Pancreas (tissue), 10 donors: ENCODE measurements around the gene SYT12. TPM values are rescaled to one million over a fixed set of nuclear protein-coding genes. Genes with fewer than 3 reads are reported as not detected.

Experiments used
- ATAC-seq, 4 donors: fragments of 200-7000 bp; cut with Tn5 transposase; one replicate each; pipeline versions ENCODE4 v1.8.0 to v1.9.1; 2020; ENCODE audit warnings: mild to moderate bottlenecking in 4 of 4, moderate library complexity in 4 of 4
- DNase-seq, 6 donors: peaks; one replicate each; pipeline ENCODE4 v3.0.0-alpha.2; 2020
- FAIRE-seq: peaks from 2 replicates; lab custom pipeline; 2012; peaks lifted over from hg19 to GRCh38; lab: Jason Lieb, UNC
- H3K27ac ChIP-seq, 4 donors: fragments of 200-600 bp; sonication (generic); 1 replicate in 3 of 4; 2 replicates in 1 of 4; pipeline versions ENCODE4 v1.5.0 to v1.8.0; 2020
- H3K27me3 ChIP-seq, 4 donors: fragments of 200-600 bp; one replicate each; pipeline ENCODE4 v1.8.0; 2021
- H3K36me3 ChIP-seq, 3 donors: fragments of 200-600 bp; sonication (generic) in 1 of 3; one replicate each; pipeline versions ENCODE4 v1.5.0 to v1.8.0; 2020 to 2021
- H3K4me1 ChIP-seq, 3 donors: fragments of 200-600 bp; one replicate each; pipeline ENCODE4 v1.8.0; 2021
- H3K4me3 ChIP-seq, 4 donors: fragments of 200-600 bp; sonication (generic) in 2 of 4; one replicate each; pipeline versions ENCODE4 v1.5.0 to v1.8.0; 2020 to 2021
- H3K9me3 ChIP-seq, 4 donors: fragments of 200-600 bp; one replicate each; pipeline ENCODE4 v1.8.0; 2021
- CTCF ChIP-seq, 4 donors: fragments of 200-600 bp; sonication (generic) in 3 of 4; IDR thresholded peaks; one replicate each; pipeline versions ENCODE4 v1.5.0 to v1.8.0; 2021; ENCODE audit warnings: antibody characterized with exemption in 4 of 4
- WGBS, 2 donors: extraction: QIAGEN DNeasy Blood & Tissue Kit; methylation state at CpG; one replicate each; pipeline ENCODE4 v1.1.7; 2013; 5-methylcytosine and 5-hydroxymethylcytosine counted together
- intact Hi-C, 3 donors: fragments of 100-400 bp; cut with DNase I; formaldehyde crosslinking; loops; one replicate each; pipeline versions ENCODE4 v1.11.1 to v1.14.2; 2022
- polyA plus RNA-seq, 2 donors: library from polyadenylated mRNA; stranded (reverse); fragments of 200-250 nt; gene quantifications; one replicate each; pipeline ENCODE4 v1.2.3, GENCODE V29; 2013
- total RNA-seq, 6 donors: library from RNA; stranded (reverse); fragmentation: NEBNext Ultra II Directional in 4 of 6; extraction: Animal tissue kit (Norgen Biotek cat#: 25700) in 4 of 6; gene quantifications; one replicate each; pipeline versions ENCODE4 v1.2.1 to v1.2.4, GENCODE V29; 2021 to 2023
- donor health status: healthy with polysubstance abuse.
- donor health status: DM: no; HTN: no; CAD: no; lungs with moderate emphysema.
- donor health status: DM: no; HTN: no; CAD: no.
- donor health status: control.
- donor health status: control.
- donor health status: Bipolar disorder and iron deficiency.
- donor health status: DM: yes; HTN: yes; CAD: no.
- donor health status: DM: no; HTN: no; CAD: no.
- donor health status: DM: no; HTN: no; CAD: no.
- donor health status: DM: yes; HTN: yes; CAD: no.

The SYT12 gene
- total and polyA plus RNA-seq, 8 donors, result 0.19 to 2.6 (median 0.42) TPM

GRCh38 chr11:67026941-67027340 lies 4.0 kb downstream of the SYT12 start:
- H3K4me1 ChIP-seq, result peaks cover 0 to 3% (median 0%) of the 10 kb centered on the region in 3 donors
- TF ChIP-seq CTCF (IDR thresholded peaks at IDR 0.05), result no peak
- intact Hi-C loops, result no loop called here
- FAIRE-seq, result no peak
- H3K9me3 ChIP-seq, result no peaks in the 10 kb centered on the region
- no peak for DNase-seq
- ATAC-seq, result no peak
- H3K36me3 ChIP-seq, result no peaks in the 10 kb centered on the region
- H3K4me3 ChIP-seq, result no peak overlapping the region
- WGBS, 2 donors, result 87 to 91% methylated on average over 5 of the region's 5 CpGs
- no peaks in the 10 kb centered on the region for H3K27me3 ChIP-seq
- no peak overlapping the region for H3K27ac ChIP-seq

DNA sequence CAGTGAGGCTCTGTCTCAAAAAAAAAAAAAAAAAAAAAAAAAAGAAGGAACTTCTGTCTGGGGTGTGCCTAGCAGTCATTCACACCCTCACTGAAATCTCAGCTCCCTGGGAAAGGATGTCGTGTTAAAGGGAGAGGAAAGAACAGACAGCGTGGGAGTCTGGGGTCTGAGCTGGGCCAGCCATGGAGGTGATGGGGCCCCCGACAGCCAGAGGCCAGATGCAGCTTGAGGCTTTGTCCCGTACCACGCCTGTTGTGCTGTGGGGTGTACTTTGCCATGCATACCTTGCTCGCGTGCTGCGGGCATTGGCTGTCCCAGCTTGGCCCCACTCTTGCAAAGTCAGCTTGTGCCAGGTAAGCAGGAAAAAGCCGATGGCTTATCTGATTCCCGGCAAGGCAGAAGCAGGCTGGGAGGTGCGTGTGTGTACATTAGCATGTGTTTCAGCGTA lies 4.6 kb downstream of the SYT12 start:
- WGBS, 2 donors, result 63 to 66% methylated on average over 12 of the region's 12 CpGs
- Histone ChIP-seq H3K27me3 (no peaks in the 10 kb centered on the region), H3K4me3 (no peak overlapping the region), H3K9me3 (no peaks in the 10 kb centered on the region), H3K4me1 (peaks cover 0 to 3% (median 0%) of the 10 kb centered on the region in 3 donors), H3K36me3 (no peaks in the 10 kb centered on the region), H3K27ac (no peak overlapping the region)
- FAIRE-seq, result no peak
- ATAC-seq, result peak in 1 of 4 donors; percentile 35
- no peak for TF ChIP-seq CTCF (IDR thresholded peaks at IDR 0.05)
- no peak for DNase-seq
- intact Hi-C loops, result no loop called here

DNA sequence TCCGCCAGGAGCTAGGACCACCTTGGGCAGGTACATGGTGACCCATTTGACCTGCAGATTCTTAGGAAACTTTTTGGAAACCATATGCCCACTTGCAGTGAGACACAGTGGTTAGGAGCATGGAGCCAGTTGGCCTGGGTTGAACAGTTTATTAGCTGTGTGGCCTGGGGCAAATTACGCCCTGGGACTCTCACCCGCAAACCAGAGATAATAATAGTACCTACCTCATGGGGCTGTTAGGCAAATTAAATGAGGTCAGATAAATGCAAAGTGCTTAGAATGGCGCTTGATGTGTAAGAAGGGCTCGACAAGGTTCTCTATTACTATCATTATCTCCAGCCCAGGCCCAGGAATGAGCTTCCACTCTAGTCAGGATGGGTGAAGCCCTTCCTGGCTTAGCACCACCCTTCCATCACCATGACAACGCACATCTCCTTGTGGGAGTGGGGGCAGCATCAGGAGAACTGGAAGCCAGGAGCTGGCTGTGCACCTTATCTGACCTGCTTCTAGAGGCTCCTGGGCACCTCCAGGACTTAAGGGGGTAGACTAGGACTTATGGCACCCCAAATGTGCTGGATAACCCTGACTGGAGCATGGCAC lies 5.1 kb downstream of the SYT12 start:
- TF ChIP-seq CTCF (IDR thresholded peaks at IDR 0.05), result no peak
- Histone ChIP-seq H3K27ac (no peak overlapping the region), H3K36me3 (no peaks in the 10 kb centered on the region), H3K4me1 (no peaks in the 10 kb centered on the region), H3K27me3 (no peaks in the 10 kb centered on the region), H3K9me3 (no peaks in the 10 kb centered on the region), H3K4me3 (no peak overlapping the region)
- ATAC-seq, result no peak
- intact Hi-C loops, result no loop called here
- FAIRE-seq, result no peak
- WGBS, 2 donors, result 86 to 91% methylated on average over 6 of the region's 6 CpGs
- DNase-seq, result no peak

DNA sequence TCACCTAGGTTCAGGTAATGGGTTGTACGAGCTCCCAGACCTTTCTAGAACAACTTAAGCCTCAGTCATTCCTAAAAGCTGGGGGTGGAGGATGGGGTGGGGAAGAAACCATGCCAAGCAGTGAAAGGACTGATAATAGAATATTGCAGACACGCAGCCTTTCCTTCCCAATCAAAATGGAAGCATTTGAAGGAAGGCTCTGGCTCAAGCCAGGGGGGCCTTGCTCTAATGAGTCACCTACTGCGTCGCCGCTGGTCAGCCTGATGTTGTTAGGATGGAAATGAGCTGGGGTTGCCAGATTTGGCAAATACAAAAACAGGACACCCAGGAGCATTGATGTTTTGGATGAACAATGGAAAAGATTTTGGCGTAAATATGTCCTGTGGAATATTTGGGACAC lies 6.2 kb downstream of the SYT12 start:
- H3K27ac ChIP-seq, result no peak overlapping the region
- no peaks in the 10 kb centered on the region for H3K36me3 ChIP-seq
- ATAC-seq (no peak), DNase-seq (no peak), FAIRE-seq (no peak)
- H3K4me3 ChIP-seq, result no peak overlapping the region
- WGBS, 2 donors, result 81 to 86% methylated on average over 6 of the region's 6 CpGs
- H3K27me3 ChIP-seq, result no peaks in the 10 kb centered on the region
- no peak for TF ChIP-seq CTCF (IDR thresholded peaks at IDR 0.05)
- no peaks in the 10 kb centered on the region for H3K9me3 ChIP-seq
- no peaks in the 10 kb centered on the region for H3K4me1 ChIP-seq
- intact Hi-C loops, result no loop called here

- Histone ChIP-seq H3K9me3 (no peaks in the 10 kb centered on the region), H3K36me3 (no peaks in the 10 kb centered on the region), H3K4me3 (no peak overlapping the region), H3K4me1 (no peaks in the 10 kb centered on the region), H3K27me3 (no peaks in the 10 kb centered on the region), H3K27ac (no peak overlapping the region)
- no peak for ATAC-seq
- intact Hi-C loops, result no loop called here
- WGBS, 2 donors, result 45 to 56% methylated on average over 9 of the region's 9 CpGs
- DNase-seq, result no peak
- no peak for FAIRE-seq
- TF ChIP-seq CTCF (IDR thresholded peaks at IDR 0.05), result no peak
Measured at GRCh38 chr11:67030976-67031375, 8.0 kb downstream of the SYT12 start.
